ENCODE measurements around the gene PLEKHA5.

- TF ChIP-seq, protein P1, sequence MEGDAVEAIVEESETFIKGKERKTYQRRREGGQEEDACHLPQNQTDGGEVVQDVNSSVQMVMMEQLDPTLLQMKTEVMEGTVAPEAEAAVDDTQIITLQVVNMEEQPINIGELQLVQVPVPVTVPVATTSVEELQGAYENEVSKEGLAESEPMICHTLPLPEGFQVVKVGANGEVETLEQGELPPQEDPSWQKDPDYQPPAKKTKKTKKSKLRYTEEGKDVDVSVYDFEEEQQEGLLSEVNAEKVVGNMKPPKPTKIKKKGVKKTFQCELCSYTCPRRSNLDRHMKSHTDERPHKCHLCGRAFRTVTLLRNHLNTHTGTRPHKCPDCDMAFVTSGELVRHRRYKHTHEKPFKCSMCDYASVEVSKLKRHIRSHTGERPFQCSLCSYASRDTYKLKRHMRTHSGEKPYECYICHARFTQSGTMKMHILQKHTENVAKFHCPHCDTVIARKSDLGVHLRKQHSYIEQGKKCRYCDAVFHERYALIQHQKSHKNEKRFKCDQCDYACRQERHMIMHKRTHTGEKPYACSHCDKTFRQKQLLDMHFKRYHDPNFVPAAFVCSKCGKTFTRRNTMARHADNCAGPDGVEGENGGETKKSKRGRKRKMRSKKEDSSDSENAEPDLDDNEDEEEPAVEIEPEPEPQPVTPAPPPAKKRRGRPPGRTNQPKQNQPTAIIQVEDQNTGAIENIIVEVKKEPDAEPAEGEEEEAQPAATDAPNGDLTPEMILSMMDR (conservative IDR thresholded peaks at IDR 0.05; ENCODE audit: low read depth, low read length), result no peak
- TF ChIP-seq POLR2A (IDR thresholded peaks at IDR 0.05; ENCODE audit: low read depth, low read length) (no peak), CEBPB (IDR thresholded peaks at IDR 0.05; ENCODE audit: low read depth, low read length) (peak; percentile 53), RFX5 (IDR thresholded peaks at IDR 0.05; ENCODE audit: low read depth, low read length) (no peak), MAFK (IDR thresholded peaks at IDR 0.05; ENCODE audit: low read depth, low read length) (no peak), NFE2L2 (IDR thresholded peaks at IDR 0.05; ENCODE audit: low read depth, low read length) (no peak), CHD1 (IDR thresholded peaks at IDR 0.05; ENCODE audit: low read depth, low read length) (no peak), RAD21 (IDR thresholded peaks at IDR 0.05; ENCODE audit: low read length) (no peak), MXI1 (IDR thresholded peaks at IDR 0.05; ENCODE audit: borderline replicate concordance, low read depth, low read length) (no peak)
- TF ChIP-seq, protein P2, sequence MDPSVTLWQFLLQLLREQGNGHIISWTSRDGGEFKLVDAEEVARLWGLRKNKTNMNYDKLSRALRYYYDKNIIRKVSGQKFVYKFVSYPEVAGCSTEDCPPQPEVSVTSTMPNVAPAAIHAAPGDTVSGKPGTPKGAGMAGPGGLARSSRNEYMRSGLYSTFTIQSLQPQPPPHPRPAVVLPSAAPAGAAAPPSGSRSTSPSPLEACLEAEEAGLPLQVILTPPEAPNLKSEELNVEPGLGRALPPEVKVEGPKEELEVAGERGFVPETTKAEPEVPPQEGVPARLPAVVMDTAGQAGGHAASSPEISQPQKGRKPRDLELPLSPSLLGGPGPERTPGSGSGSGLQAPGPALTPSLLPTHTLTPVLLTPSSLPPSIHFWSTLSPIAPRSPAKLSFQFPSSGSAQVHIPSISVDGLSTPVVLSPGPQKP (IDR thresholded peaks at IDR 0.05; ENCODE audit: borderline replicate concordance, low read depth, low read length), result no peak
These were observed 104.7 kb downstream of the PLEKHA5 start for GRCh38 chr12:19234171-19234704.

All from IMR-90 (cell line).